ENCODE measurements around the gene GYS2.

GYS2 gene

DNA sequence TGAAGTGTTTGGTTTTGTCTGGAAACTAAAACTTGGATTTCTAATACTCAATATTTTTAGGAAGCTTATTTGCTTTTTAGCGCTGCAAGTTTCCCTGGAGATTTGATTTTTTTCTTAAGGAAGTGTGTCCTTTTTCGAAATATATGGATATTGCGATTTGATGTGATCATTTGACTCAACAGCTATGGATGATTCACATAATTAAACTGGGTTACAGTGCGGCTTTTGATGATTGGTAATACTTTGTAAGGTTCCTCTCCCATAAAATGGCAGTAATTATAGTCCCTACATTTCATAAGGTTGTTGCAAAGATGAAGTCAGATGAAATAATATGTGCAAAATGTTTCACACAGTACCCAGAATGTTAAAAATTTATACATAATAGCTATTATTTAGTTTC lies 39.9 kb upstream of the GYS2 start:
- no peak for DNase-seq (ENCODE audit: low read depth)
- no peak overlapping the region for H3K4me3 ChIP-seq (ENCODE audit: low read depth, low read length)
- TF ChIP-seq CTCF (IDR thresholded peaks at IDR 0.05; ENCODE audit: control insufficient read depth, extremely low read depth, insufficient read depth): no peak

DNA sequence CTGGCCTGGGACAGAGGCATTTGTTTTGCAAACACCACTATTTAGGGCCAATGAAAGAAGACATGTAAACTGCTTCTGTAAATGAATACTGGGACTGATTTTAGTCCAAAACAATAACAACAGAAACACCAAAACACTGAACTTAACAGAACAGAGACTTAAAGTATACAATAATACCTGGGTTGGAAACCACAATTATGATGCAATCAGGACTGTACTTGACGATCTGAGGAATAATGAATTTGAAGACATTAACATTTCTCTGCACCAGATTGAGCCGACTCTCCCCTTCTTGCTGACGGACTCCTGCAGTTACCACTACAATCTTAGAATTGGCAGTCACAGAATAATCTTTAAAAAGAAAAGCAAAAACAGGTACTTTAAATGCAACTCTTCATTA lies 39.1 kb upstream of the GYS2 start:
- DNase-seq (ENCODE audit: low read depth): no peak
- TF ChIP-seq CTCF (IDR thresholded peaks at IDR 0.05; ENCODE audit: control insufficient read depth, extremely low read depth, insufficient read depth): no peak
- no peak overlapping the region for H3K4me3 ChIP-seq (ENCODE audit: low read depth, low read length)

DNA sequence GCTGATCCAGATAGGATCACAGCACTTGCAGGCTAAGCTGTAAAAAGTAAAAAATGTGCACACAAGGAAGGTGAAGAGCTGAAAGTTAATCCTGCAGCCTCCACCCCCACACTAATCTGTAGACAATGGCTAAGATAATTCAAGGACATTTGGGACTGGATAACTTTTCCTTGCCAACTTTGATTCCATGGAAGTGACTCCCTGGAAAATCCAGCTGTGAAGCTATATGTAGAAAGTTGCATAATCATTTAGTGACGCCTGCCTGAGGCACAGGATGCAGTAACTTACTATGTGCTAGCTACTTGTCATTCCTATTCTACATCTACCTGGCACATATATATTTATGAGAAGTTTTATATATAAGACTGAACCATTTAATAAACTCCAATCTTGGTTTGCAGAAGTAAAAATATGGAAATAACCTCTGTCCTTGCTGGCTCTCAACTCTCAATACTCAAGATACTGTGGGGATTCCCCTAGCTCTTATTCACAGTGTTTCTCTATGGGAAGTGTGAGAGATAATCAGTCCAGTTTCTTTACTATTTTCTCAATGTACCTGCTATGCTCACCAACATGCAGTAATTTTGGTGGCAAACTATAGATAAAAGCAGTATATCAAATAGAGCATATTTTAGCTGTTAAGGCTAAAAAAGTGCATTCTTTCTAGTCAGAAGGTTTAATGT lies 38.2 kb upstream of the GYS2 start:
- no peak for TF ChIP-seq CTCF (IDR thresholded peaks at IDR 0.05; ENCODE audit: control insufficient read depth, extremely low read depth, insufficient read depth)
- DNase-seq (ENCODE audit: low read depth): no peak
- no peak overlapping the region for H3K4me3 ChIP-seq (ENCODE audit: low read depth, low read length)

DNA sequence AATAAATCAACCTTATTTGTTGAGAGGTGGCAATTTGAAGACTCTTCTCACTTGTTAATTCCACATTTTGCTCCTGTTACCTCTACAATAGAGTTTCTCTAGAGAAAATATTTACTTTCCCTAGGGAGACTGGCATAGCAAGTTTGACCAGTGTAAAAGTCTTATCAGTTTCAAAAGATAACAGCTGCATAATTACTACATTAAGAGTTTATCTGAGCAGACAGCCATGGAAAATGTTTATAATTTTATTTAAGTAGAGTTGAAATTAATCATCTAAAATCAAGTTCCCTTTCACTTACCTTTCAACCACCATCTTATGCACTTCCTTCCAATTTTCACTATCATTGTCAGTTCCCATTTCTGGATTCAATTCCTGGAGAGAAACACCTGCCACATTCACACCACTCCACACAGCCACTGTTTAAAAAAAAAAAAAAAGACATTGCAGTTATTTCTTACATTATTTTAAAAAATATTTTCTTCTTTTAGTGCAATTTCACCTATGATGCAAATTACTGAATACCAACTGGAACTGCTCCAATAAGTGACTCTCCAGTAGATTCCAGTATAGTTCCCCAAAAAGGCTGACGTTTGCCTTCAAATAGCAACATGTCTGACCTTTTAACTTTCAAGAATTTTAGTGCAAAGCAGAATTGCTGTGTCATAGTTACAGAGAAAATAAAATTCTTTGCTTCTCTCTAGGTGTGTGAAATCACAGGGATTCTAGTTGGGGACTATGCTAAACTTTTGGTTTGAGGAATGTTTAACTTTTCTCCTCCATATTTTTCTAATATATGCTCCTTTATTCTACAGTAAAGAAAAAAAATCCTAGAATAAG lies 33.6 kb upstream of the GYS2 start:
- no peak for TF ChIP-seq CTCF (IDR thresholded peaks at IDR 0.05; ENCODE audit: control insufficient read depth, extremely low read depth, insufficient read depth)
- DNase-seq (ENCODE audit: low read depth): no peak
- H3K4me3 ChIP-seq (ENCODE audit: low read depth, low read length): no peak overlapping the region

- no peak overlapping the region for H3K4me3 ChIP-seq (ENCODE audit: low read depth, low read length)
- DNase-seq (ENCODE audit: low read depth): no peak
- no peak for TF ChIP-seq CTCF (IDR thresholded peaks at IDR 0.05; ENCODE audit: control insufficient read depth, extremely low read depth, insufficient read depth)
Observed at GRCh38 chr12:21634245-21634644, 29.6 kb upstream of the GYS2 start.

GRCh38 chr12:21631367-21631766 lies 26.7 kb upstream of the GYS2 start:
- no peak overlapping the region for H3K4me3 ChIP-seq (ENCODE audit: low read depth, low read length)
- TF ChIP-seq CTCF (IDR thresholded peaks at IDR 0.05; ENCODE audit: control insufficient read depth, extremely low read depth, insufficient read depth): no peak
- DNase-seq (ENCODE audit: low read depth): no peak

Data from LNCaP clone FGC (cell line).